SW 1271 (cell line): ENCODE results near the gene FSTL5.

Experiments used
- DNase-seq, 2 experiments: peaks; one replicate each; lab custom pipeline; 2025; lab: John Stamatoyannopoulos, UW

Gene FSTL5

DNA sequence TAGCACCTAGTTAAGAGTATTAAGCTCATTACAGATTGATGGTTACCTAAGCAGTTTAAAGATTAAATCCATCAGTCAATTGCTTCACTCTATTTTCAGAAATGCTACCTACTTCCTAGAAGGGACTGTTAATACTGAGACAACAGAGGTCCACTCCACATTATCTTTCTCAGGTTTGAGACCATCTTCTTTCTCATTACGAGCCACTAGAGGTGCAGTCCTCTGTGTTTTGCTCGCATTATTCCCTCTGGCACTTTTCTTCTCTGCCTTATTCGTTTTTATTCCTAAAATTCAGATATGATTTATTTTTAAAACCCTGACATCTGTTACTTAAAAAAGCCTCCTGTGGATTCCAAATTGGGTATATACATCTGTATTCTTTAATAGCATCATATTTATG is 459.1 kb downstream of the FSTL5 start:
- DNase-seq, result no peak

DNA sequence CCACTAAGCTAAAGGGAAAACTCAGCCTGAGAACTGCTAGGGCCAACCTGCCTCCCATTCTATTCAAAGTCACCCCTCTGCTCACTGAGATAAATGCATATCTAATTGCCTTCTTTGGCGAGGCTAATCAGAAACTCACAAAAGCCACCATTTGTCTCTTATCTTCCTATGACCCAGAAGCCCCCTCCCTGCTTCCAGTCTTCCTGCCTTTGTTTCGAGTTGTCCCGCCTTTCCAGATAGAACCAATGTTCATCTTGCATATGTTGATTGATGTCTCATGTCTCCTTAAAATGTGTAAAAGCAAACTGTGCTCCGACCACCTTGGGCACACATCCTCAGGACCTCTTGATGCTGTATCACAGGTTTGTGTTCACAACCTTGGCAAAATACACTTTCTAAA is 459.8 kb downstream of the FSTL5 start:
- no peak for DNase-seq

DNA sequence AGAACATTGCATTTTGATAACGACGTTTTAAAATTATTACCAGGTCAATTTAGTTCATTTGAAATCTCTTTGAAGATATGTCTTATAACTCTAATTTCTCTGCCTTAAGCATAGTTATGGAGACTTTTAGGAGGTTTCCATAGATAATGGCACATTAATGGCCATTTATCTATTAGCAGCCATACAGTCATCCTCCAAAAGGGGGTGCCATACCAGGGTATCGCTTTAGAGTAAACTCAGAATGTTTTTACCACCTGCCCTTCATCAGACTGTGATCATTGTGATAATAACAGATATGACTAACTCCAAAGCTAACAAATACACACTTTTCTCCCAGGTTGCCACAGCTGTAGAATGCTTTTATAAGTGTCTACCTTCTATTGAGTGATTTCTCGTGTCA is 461.5 kb downstream of the FSTL5 start:
- no peak for DNase-seq

DNA sequence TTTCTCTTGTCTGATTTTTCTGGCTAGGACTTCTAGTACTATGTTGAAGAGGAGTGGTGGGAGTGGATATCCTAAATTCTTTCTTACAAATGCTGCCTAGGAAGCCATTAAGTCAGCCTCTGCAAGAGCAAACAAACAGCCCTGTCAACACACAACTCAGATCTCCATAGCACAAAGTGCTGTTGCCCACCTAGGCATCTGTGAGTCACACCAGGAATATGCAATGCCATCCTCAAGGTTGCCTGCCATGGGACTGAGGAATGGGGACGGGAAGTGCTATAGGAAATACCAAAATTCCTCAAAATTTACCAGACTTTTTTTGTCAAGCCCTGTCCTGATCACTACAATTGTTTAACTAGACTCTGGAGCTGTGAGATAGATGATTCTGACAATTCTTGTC is 466.9 kb downstream of the FSTL5 start:
- DNase-seq, result peak; percentile 1 to 54

DNA sequence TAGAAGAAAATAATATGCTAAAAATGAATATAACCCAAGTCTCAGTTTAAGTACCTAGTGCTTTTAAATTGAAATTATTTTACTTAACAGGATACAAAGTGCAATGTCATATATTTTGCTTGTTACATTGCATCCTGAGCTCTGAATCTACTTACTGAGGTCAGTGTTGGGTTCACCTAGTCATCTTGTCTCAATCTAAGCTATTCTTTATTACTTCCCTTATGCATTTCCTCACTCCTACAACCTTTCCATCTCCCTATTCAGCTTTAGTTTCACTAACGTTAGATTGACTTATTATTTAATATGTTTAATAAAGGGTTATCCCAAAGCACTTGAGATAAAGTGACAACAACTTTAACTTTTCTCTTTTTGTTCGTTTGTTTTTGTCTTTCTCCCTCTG is 483.7 kb downstream of the FSTL5 start:
- DNase-seq, result no peak

DNA sequence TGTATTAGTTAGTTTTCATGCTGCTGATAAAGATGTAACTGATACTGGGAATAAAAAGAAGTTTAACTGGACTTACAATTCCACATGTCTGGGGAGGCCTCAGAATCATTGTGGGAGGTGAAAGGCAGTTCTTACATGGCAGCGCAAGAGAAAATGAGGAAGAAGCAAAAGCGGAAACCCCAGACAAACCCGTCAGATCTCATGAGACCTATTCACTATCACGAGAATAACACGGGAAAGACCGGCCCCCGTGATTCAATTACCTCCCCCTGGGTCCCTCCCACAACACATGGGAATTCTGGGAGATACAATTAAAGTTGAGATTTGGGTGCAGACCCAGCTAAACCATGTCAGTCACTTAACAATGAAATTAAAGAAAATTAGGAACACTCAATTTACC is 499.1 kb downstream of the FSTL5 start:
- no peak for DNase-seq

DNA sequence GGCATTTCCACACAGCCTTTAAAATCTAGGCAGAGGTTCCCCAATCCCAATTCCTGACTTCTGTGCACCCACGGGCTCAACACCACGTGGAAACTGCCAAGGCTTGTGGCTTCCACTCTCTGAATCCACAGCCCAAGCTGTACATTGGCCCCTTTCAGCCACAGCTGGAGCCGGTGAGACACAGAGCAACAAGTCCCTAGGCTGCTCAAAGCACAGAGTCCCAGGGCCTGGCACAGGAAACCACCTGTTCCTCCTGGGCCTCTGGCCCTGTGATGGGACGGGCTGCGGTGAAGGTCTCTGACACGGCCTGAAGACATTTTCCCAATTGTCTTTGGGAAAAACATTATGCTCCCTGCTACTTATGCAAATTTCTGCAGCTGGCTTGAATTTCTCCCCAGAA is 500.0 kb downstream of the FSTL5 start:
- DNase-seq, result no peak

DNA sequence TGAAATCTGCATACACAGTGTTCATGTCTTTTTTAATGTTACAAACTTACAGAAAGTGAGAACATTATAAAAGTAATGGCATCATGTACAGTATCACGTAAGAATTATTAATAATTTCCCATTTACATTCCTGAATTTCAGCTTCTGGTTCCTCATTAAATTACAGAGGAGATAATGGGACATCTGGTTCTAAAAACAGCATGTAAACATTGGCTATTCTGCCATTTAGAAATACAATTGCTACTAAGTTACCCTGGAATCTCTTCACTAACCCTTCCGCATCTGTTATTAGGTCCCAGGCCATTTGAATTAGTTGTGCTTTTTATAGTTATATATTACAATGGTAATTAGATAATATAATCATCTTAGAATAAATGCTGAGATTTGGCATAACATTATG is 505.1 kb downstream of the FSTL5 start:
- DNase-seq, result no peak

DNA sequence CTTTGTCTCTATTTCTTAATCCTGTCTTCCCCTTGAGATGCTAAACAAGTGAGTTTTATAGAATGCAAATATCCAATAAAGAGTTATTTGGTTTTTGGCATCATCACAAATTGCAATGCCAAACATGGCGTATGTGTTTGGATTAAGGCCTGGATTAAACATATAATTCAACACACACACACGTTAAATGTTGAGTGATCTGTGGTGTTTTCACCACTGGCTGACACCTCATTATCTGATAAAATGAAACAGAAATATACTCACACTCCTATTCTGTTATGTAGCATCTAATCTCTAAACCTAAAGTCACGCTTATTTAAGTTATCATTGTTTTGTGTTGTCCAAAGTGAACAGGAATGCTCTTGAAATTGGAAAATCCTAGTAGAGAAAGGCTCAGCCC is 506.2 kb downstream of the FSTL5 start:
- DNase-seq, result no peak

DNA sequence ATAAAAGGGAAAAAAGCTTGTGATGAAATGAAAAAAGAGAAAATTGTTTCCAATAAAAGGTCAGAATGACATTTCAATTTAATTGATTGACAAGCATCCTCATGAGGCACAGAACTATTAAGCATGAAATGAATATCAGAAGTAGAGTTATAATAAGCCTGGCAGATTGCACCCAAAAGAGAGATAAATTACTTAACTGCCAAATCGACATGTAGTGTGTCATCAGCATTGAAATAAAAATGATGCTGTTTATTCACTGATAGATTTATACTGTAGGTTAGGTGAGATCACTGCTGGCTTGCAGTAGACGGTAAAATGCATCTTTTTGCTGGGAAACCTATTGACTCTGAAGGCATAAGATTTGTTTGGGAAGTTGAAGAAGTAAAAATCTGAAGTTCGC is 507.2 kb downstream of the FSTL5 start:
- DNase-seq, result no peak

DNA sequence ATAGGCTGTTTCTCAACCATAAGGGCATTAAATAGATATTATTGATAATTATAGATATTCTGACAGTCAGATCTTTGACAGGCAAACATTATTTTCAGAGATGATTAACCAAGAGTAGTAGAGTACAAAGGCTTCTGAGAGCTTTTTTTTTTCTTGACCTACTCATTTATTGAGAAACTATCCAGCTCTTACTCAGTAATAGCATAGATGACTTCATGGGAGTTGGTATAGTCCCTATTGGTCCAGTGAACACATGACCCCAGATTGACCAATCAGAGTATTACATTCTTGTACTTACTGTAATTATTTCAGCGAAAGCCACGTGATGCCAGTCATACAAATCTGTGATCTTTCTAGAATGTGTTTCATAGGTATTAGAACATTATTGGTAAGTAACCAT is 508.7 kb downstream of the FSTL5 start:
- DNase-seq, result no peak

DNA sequence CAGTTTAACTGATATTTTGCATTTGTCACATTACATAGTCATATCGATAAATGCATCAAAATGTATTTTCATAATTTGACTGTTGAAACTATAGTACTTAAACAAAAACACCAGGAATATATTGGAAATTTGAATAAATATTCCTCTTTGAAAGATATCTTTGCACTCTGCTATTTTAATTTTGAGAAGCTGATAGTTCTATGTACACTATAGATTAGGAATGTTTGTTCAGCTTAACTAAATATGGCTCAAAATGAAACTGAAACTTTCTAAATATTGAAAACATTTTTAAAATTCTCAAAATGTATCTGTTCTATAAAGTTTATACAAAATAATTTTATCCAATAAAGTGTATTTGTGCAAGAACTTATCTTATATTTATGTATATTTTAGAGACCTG is 510.1 kb downstream of the FSTL5 start:
- no peak for DNase-seq

DNA sequence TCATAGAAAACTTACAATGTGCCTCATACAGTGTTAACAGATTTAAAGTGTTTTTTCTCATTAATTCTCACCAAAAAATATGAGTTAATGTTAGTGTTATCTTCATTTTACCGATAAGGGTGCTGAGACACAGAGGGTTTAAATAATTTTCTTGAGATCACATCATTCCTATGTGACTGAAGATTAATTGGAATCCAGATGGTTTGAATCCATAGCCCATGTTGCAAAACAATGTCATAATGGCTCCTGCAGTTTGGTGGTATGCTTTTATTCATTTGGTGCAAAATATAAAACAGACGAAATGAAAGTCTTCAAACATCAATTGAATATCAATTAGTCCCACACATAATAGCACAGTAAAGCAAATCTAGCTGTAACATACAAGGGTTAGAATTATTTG is 512.2 kb downstream of the FSTL5 start:
- DNase-seq, result no peak

DNA sequence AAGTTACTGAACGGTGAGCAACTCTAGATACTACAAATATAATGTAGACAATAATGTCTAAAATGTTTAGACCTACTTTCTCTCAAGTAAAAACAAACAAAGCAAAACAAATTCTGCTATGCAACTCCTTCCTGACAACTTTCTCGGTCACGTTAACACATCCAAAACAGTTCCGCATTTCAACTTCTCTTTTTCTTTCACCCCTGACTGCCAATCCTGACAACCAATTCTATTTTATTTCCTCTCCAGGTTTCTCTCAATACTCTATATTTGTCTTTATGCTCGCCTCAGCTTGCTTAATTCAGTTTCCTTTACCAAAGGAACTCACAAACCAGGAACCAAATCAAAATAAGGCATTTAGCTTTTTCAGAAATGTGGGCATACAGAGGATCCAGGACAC is 513.0 kb downstream of the FSTL5 start:
- DNase-seq, result no peak

DNA sequence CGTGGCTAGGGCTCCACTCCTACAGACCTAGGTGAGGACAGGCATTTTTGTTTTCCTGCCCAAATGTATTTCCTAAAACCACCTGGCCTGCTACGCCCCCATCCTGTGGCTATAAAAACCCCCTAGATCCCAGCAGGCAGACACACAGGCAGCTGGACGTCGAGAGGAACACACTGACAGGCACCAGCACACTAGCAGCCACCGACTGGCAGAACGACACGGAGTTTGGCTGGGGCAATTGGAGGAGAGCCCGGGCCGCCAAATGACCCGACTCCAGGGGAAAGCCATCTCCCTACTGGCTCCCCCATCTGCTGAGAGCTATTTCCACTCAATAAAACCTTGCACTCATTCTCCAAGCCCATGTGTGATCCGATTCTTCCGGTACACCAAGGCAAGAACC is 516.0 kb downstream of the FSTL5 start:
- DNase-seq, result no peak

DNA sequence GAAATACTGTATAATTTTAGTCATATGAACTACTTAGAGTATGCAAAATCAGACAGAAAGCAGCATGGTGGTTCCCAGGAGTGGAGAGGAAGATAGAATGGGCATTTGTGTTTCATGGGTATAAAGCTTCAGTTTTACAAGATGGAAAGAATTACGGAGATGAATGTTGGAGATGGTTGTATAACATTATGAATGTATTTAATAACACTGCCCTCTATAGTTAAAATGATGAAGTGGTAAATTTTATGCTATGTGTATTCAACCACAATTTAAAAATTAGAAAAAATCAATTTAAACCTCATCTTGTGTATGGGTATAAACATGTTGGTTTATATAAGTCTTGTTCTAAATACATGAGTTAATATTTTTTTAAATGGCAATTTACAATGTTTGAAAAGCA is 521.1 kb downstream of the FSTL5 start:
- DNase-seq, result no peak

DNA sequence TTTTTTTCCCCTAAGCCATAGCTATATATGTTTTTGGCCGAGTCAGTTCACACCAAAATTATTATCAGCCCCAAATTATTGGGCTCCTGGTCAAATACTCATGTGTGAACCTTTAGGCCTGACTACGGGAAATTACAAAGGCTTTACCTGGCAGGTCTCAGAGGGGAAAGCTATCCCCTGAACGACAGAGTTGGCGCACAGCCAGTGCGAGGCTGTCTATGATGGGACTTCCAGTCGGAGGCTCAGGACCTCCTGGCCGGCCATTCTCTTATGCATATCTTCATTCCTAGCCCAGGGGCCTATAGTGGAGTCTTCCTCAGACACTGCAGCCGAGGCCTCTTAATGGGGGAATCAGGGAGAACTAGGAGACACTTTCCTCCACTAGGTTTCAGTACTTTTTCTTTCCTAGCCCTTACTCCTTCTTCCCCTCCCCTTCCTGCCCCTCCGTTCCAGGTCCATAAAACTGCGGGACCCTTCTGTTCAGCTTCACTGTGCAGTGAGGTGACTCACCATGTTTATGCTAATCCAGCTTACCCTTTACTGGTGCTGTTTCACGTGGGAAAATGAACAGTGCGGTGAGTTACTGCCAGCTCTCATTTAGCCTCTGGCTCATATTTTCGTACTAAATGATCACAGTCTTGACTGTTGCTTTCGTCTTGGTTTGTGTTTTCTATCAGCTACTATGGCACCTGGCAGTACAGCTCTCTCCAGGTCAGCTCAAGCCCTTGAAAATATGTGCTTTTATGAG is 533.9 kb downstream of the FSTL5 start:
- DNase-seq, result no peak

DNA sequence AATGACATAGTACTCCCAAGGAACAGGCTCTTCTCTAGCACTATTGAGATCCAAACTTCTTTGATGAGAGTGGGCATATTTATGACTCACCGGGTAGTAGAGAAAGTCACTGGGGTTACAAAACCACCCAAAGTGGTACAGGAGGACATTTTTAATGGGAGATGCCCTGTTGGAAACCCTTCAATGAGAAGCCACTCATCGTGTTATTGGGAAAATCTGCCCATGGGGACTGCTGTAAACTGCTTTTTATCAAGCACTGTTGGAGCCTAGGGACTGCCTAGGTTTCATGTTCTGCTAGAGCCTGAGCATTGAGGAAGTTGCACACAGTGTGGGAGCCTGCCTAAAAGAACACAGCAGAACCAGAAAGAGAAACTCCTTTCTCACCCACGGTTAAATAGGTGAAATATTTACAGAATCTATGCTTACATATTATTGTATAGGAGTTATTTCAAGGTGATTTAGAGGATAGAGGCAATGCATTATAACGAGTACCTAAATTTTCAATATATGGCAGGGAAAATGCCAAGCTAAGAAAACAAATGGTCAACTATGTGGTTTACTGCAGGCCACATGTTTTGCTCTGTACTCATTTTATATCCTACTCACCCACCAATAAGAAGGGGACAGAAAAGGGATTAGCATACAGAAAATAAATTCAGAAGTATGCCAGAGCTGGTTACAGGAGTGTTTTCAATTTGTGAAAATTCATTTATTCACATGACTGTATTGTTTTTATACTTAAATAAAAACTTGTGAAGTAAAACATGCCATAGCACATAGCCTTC is 559.1 kb downstream of the FSTL5 start:
- DNase-seq, result no peak

DNA sequence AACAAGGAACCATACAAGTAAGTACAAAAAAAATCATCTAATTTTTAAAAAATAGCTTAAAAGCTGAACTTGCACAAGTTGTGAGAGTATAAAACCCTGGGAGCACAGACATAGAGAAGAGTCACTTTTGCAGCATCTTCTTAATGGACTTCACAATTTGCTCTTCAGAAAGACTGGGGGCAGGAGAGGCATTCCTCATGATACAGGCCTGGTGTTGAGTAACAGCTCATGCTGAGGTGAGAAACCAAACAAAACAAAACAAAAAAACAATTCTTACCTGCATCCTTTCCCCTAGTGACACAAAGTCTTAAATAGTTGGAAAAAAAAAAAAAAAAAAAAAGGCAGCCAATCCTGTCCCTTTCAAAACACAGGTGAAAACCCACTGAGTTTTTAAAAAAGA is 562.8 kb downstream of the FSTL5 start:
- DNase-seq, result no peak

DNA sequence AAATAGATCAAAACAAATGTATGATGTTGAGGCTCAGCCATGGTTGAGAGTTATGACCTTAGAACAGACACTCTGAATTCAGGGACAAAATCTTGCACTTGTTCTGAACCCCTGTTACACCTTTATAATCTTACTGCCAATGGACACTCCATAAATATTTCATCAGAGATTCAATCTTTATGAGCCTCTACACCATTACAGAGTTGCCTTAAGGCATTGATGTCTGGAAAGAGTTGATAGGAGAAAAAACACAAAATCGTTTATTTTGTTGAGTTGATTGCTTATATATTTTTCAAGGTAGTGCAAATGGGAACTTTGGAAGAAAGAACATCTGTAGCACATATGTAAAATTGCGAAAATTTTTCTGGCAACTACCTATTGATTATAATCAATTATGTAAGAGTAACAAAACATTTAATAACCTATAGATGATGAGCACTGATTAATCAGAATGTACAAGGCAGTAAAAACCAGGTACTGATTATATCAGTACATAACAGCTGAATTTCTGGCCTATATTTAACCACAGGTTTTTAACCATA is 568.5 kb downstream of the FSTL5 start:
- no peak for DNase-seq

DNA sequence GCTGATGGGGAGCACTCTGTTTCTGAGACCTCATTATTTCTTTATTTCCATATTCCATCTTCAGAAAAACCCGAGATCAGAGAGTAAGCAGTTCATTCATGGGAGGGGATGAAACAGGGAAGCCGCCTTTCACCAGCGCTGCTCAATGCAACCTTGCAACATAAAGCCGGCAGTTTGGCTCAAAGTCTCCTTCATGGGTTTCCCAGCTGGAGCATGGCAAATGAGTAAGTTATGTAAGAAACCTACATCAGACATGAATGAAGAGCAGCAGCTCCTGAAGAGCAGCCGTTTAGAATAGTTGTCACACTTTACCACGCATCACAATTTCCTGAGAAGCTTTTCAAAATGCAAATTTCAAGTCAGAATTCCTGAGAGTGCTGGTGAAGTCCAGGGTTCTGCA is 578.8 kb downstream of the FSTL5 start:
- no peak for DNase-seq

DNA sequence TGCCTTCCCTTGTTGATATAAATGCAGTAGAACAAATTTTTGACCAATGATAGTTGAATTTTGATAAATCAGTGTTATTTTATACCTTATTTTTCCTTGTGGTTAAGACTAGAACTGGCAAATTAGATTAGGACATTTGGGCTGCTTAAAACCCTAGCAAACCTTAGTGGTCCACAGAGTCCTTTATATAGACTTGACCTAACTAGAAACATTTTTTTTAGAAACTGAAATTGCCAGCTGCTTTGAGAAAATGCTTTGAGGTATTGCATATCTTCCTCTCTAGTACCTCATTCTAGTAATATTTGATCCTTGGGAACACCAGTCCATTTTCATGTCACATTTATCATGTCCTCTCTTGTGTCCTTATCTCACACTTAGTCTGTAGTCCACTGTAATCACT is 580.3 kb downstream of the FSTL5 start:
- DNase-seq, result no peak
